Stimulated activated CD4-positive, alpha-beta T cell treated with anti-CD3 and anti-CD28 coated beads, Interleukin-4, amount 100 ng/mL, for 48 hours (primary cell): ENCODE results near the gene CPSF4.
A peak's percentile ranks its signal among the peaks of the same experiment; 100 is the strongest.

ENCODE experiments used
- DNase-seq, 2 donors: peaks; one replicate each; pipeline ENCODE4 v3.0.0-alpha.2; 2020; ENCODE audit warnings: low read depth in 2 of 2

CPSF4 gene

DNA sequence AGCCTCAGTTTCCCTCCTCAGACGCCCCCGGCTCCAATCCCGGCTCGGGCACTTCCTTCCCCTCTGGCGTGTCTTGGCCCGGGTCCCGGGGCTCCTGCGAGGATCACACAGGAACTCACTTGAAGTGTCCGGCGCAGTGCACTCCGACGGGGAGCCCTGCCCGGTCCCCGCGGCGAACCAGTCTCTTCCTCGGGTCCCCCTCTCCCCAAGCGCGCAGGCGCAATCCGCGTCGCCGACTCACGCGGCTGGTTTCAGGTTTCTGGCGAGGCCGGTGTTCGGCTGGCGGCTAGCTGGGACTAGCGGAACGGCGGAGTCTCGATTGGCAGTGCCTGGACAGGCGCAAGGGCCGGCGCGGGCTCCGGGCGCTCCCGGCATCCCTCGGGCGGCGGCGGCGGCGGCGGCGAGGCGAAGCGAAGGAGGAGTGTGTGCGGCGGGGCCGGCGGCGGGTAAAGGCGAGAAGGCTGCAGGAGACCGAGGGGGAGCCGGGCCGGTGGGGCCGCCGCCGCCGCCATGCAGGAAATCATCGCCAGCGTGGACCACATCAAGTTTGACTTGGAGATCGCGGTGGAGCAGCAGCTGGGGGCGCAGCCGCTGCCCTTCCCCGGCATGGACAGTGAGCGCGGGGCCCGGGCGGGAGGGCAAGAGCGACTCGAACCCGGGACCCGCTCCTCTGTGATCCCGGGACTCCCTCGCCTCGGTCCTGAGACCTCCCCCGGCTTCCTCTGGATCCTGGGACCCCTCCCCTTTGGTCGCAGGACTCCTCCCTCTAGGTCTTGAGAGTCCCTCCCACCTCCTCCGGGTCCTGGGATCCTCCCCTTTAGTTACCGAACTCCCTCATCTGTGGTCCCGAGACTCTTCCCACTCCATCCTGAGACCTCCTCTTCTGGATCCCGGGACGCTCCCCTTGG, at the start of gene CPSF4, which contains the start of gene PTCD1:
Gene CPSF4 (plus strand): TSS at position 371 of the 908 bp plus-strand sequence. CDS start 140 bp downstream, at position 511.
Gene PTCD1 (minus strand): TSS at position 226 of the 908 bp plus-strand sequence. CDS start 3,556 bp downstream, outside the sequence.
- peak; percentile 88 to 92 for DNase-seq

DNA sequence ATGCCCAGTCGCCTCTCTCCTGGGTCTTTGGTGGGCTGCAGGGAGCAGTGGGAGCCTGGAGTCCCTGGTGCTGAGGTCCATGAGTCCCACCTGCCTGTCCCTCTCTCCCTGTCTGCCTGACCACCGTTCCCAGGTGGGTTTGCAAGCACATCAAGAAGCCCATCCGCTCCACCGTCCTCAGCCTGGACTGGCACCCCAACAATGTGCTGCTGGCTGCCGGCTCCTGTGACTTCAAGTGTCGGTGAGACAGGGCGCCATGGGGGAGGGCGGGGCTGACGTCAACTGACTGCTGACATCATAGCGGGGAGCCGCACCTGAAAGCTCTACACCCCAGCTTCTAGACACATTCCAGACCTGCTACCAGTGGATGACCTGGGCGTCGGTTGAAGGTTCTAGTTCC, 49.0 kb upstream of the CPSF4 start:
- DNase-seq: no peak

DNA sequence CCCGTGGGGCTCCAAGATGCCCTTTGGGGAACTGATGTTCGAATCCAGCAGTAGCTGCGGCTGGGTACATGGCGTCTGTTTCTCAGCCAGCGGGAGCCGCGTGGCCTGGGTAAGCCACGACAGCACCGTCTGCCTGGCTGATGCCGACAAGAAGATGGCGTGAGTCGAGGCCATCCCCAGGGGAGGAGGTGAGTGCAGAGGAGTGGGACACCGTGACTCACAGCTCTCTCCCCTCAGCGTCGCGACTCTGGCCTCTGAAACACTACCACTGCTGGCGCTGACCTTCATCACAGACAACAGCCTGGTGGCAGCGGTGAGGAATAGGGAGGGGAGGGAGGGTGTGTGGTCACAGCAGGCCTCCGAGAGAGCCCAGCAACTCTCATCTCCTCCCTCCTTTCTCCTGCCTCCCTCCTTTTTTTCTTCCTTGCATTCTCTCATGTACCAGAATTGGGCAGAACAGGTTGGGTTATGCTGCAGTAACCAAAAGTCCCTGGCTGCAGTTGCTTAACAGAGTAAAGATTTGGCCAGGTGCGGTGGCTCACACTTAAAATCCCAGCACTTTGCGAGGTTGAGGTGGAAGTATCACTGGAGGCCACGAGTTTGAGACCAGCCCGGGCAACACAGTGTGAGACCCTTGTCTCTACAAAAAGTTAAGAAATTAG, 47.7 kb upstream of the CPSF4 start:
- DNase-seq: no peak

DNA sequence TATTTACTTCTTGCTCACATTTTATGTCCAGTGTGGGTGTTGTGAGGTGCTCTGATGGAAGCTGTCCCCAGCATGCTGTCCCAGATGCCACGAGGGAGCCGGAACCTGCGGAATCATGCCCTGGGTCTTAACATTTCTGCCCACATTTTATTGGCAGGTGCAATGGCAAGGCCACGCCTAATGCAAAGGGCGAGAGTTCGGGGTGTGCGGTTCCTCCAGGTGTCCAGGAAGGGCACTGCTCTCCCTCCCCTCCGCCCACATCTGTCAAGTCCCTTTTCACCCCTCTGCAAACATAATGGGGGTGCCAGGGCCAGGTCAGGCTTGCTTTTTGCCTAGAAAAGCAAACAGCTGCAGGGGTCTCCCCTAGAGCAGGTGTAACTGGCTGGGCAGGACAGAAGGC, 46.7 kb upstream of the CPSF4 start:
- DNase-seq: no peak

DNA sequence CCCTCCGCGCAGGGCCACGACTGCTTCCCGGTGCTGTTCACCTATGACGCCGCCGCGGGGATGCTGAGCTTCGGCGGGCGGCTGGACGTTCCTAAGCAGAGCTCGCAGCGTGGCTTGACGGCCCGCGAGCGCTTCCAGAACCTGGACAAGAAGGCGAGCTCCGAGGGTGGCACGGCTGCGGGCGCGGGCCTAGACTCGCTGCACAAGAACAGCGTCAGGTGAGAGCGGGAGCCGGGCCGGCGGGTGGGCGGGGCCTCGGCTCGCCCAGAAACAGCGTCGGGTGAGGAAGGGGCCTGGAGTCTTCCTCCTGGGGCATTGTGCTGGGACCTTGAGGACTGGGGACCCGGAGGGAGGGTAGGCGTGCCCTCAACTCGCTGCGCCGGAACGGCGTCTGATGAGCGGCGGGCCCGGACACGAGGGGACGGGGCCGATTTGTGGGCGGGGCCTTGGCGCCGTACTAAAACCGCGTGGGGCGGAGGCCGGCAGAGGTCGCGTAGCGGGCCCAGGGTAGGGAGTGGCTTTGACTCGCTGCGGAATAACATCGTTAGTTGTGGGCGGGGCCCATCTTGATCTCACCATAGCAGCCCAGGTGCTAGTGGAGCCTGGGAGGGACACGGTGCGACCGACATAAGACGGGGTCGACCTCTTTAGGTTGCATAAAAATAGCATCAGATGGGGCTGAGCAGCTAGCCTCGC, 45.9 kb upstream of the CPSF4 start:
- peak; percentile 61 to 69 for DNase-seq

DNA sequence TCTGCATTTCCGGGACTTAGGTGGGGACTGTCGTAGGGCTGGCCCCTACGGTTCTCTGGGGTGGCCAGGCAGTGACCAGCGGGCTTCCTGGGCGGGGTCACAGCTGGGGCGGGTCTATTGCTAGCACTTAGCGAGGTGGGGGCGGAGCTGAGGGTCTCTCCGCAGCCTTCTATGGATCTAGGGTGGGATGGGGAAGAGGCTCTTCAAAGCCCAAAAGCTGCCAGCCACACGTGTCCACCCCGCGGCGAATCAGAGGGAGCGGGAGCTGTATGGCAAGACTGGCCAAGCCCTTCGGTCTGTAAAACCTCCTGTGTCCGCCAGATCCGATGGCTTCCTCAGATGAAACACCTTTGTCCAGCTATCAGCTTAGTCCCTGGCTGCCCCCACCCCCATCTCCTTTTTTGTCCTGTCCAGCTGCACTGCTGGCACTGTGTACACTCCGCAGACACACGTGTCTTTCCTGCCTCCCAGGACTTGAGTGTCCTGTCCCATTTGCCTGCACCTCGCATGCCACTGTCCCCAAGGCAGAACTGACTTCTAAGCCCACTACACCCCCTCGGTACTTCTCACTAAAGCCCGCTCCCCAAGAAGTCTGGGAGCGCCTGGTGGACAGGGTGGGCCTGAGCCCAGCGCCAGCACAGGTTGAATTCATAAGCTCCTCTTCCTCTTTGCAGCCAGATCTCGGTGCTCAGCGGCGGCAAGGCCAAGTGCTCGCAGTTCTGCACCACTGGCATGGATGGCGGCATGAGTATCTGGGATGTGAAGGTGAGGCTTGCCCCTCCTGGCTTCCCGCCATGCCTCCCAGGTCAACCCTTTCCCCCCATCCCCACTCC, 45.2 kb upstream of the CPSF4 start:
- no peak for DNase-seq

DNA sequence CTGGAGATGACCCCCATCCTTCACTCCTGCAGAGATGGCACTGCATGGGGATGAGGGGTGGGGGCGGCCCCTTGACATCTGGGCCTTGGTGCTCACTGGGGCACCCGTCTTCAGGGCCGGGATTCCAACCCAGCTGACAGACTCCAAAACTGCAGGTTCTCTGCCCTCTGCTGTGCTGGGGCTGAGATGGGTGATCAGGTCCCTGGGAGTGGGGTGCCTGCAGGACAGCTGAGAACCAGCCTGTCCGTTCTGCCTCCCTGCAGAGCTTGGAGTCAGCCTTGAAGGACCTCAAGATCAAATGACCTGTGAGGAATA, 44.6 kb upstream of the CPSF4 start:
- DNase-seq: no peak

DNA sequence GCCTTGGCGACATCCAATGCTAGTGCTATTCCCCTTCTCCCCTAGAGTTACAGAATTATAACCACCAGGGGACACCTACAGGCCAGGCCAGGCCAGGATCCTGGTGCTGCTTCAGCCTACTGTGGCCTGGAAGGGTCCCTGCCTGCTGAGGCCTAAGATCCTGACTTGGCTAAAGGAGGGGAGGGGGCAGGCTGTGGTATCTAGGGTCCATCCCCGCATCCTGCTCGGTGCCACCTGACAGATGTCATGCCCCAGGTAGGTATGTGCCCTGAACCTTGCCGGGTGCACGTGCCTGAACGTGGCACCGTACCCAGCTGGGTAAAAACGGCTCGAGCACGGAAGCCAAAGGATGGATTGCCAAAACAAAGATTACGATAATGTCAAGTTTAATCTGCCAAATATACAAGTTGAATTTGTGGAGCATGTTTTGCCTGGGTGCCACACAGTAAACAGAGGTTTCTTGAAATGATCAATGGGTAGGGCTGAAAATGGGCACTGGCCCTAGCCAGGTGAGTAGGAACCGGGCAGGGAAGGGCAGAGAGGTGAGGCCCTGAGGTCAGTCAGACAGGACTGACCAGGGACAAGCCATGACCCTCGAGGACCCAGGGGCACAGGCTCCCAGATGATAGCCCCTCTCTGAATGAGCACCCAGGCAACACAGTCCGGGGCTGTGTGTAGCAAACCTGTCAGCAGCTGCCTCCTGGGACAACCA, 43.0 kb upstream of the CPSF4 start:
- no peak for DNase-seq

DNA sequence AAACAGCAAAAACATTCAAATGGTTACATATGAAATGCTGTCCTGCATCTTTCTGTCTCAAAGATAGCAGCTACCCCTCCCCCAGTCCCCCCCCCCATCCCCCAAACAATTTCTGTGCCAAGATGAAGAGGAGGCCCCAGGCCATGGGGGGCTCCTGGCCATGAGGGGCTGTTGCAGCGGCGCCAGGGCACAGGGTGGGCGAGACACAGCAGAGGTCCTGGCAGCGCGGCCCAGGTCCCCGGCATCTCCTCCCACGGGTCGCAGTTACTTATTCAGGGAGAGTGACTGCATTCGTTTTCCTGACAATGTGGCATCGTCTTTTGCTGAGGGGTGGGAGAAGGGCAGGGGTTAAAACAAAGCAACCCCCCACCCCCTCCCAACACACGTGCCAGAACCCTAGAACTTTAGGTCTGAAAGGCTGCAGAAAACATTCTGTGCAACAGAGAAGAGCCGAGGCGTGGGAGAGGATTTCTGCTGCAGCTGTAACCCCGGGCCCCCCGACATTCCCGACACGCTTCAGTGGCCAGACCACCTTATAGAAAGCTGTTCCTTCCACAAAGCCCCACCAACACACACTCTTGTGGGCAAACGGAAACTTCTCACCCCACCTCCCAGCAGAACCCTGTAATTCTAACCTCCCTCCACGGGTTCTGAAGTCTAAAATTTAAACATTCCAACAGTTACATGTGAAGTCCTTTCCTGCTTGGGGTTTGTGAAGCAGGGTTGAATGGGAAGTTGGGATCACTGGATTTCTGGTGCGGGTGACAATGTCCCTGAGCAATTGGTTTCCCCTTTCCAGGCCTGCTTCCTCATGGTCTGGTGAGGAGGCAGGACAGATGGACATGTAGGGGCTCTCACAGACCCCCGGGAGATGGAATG, 42.1 kb upstream of the CPSF4 start:
- no peak for DNase-seq

DNA sequence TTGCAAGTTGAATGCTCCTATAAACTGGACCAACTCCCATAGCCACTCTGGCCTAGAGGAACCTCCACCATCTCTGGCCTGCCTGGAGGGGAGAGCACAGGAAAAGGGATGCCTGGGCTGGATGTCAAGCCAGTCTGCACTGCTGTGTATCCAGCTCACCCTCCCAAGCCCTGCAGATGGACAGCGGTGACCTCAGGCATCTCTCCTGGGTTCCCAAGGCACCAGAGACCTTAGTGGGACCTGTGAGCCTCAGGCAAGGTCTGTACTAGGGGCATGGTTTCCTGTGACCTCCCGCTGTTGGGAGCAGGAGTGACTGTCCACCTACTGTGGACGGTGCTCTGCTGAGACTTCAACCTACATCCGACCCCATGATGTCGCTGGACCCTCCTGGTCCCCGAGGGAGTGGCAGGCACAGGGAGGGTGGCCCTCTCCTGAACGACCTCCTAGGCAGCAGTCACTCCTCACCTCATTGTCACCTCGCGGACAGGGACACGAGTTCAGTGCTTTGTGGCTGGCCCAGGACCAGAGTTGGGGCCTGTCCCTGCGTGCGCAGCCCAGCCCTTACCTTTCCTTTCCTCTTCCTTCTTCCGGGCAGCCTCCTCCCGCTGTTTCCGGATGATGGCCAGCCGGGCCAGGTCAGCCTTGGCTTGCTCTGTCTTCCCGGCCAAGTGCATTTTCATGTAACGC, 41.3 kb upstream of the CPSF4 start:
- no peak for DNase-seq

DNA sequence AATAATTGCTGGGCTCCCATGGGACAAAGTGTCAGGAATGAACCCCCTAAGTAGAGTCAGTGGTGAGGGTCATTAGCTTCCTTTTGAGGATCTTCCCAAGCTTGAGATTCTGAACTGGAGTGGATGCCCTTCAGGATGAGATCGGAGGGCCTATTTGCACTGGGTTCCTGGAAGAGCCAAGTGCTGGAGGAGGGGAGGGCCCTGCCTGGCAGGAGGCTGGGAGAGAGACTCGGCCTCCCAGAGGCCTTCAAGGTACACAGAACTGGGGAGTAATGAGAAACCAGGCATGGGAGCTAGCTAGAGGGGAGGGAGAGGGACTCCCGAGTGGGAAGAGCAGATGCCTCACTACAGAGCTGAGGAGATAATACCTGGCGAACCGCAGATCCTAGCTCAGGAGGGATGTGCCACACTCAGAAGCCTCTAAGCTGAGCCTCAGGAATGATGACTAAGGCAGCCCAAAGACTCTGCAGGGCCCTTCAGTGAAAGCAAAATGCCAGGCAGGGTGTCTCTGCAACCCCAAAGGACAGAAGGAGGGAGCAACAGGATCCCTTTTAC, 39.8 kb upstream of the CPSF4 start:
- no peak for DNase-seq

DNA sequence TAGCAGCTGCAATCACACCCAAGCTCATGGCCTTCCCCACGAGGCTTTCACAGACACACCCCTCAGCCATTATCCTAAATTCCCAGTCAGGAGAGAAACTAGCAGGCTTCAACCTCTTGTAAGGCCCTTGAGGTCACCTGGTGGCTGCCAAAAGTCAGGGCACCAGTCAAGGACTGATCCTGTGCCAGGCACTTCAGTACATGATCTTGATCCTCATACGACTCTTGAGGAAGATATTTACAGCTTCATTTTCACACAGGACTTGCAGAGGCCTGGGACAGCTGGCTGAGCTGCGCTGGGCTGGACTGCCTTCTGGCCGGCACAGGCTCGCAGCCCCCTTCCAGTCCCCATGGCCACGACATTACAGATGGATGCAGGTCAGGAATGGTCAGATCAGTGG, 39.1 kb upstream of the CPSF4 start:
- no peak for DNase-seq

DNA sequence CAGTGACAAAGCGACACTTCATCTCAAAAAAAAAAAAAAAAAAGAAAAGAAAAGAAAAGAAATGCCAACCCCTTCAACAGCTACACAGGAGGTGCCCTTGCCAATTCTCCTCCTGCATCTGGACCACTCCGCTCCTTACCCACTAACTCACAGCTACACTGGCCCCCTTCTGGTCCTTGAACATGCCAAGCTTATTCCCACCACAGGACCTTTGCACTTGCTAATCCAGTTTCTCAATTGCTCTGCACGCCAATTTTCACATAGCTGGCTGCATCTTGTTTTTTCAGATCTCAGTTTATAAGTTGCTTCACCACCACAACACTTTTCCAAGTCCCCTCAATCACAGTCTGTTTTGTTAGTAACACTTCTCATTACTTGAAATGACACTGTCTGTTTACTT, 35.9 kb upstream of the CPSF4 start:
- no peak for DNase-seq

DNA sequence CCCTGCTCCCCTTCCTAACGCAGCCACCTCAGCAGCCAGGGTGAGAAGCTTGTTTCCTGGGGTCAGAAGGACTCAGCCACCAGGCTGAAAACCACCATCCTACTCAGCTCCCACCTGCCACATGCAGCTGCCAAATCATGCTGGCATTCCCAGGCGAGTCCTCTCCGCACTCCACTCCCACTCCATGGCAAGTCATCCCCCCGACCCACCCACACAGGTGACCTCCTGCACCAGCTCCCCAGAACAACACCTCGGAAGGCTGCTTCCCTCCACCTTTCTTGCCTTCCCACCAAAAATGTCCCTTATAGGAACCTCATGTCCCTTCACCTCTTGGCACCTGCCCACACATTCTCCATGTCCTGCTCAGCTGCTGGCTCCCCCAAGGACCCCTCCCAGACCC, 35.0 kb upstream of the CPSF4 start:
- DNase-seq: no peak

DNA sequence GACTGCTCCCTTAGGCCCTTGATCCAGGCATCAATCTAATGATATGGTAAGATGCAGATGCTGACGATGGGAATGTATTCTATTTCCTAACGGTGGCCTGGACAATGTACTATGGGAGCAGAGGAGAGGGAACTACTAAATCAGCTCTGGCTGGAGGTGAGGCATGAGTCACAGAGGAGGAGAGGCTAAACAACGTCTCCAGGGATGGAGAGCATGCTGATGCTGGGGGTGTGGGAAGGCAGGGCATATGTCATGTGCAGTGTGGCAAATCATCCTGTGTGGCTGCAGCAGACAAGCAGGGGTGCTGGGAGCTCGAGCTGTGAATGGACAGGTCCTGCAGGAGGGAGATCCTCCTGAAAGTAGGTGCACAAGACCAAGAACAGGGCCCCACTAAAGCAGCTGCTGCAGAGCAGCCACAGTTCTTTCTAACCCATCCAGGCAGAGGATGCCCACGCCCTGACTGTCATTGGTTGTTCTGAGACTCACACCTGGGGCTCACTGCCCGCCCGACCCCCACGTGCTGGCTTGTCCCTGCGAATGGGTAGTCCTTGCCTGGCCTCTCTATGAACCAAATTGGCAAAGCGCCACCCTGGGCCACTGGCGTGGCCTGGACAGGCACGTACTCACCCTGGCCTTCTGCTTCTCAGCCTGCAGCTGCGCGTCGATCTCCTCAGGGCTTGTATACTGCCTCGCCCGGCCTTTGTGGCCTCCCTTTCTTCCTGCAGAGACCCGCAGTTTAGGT, 34.3 kb upstream of the CPSF4 start:
- no peak for DNase-seq

DNA sequence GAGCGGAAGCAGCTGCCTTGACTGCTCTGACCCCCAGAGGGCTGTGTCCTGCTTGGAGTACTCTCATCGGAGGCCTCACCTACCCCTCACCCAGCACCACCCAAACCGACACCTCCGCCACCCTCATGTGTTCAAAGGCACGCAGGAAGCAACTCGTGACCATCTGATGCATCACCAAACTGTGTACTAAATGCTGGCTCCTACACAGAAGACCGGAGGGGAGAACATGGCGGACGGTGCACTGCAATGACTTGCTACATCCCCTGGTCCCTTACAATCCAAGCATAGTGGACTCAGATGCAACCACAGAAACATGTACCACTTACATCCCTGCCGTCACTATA, 33.8 kb upstream of the CPSF4 start:
- no peak for DNase-seq

DNA sequence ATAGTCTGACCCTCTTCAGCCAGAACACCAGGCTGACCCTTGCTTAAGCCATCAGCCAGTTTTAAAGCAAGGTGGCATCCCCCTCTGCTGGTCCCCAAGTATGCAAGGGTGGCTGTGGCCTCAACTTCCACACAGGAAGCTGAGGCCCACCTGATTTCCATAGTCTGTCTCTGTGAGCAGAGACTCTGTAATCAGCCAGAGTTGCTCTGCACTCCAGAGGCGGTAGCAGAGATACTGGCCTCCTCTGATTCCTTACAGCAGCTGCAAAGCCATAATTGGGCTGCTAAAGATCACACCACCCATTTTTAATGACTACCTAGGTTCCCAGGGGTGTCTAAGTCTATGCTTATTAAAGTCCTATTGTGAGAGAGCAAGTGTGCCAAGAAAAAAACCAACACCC, 32.2 kb upstream of the CPSF4 start:
- DNase-seq: no peak

DNA sequence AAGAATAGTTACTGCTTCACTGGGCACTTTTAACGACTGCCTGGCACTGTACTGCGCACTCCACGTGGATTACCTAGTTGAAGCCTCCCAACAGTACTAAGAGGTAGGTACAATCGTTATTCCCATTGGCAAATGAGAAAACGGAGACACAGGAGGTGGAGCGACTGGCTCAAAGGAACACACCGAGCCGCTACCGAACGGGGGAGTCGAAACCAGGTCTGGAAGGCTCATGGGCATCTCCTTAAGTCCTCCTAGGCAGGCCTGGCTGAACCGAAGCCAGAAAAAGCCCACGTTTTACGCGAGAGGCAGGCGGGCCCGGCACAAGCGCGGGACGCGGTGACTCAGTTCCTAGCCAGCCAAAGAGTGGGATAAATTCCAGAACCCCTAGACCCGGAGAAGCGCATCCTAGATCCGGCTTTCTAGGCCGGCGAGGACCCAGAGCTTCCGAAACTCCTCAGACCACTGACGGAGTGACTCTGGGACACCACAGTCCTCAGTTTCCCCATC, 30.8 kb upstream of the CPSF4 start:
- DNase-seq: peak in 1 of 2 donors; percentile 35
